Putamen (tissue), 1 donor: ENCODE results near the gene ABHD10.

Experiments used
- DNase-seq: peaks from one replicate; pipeline ENCODE4 v3.0.0-alpha.2; 2016; ENCODE audit warnings: low spot score

The ABHD10 gene

DNA sequence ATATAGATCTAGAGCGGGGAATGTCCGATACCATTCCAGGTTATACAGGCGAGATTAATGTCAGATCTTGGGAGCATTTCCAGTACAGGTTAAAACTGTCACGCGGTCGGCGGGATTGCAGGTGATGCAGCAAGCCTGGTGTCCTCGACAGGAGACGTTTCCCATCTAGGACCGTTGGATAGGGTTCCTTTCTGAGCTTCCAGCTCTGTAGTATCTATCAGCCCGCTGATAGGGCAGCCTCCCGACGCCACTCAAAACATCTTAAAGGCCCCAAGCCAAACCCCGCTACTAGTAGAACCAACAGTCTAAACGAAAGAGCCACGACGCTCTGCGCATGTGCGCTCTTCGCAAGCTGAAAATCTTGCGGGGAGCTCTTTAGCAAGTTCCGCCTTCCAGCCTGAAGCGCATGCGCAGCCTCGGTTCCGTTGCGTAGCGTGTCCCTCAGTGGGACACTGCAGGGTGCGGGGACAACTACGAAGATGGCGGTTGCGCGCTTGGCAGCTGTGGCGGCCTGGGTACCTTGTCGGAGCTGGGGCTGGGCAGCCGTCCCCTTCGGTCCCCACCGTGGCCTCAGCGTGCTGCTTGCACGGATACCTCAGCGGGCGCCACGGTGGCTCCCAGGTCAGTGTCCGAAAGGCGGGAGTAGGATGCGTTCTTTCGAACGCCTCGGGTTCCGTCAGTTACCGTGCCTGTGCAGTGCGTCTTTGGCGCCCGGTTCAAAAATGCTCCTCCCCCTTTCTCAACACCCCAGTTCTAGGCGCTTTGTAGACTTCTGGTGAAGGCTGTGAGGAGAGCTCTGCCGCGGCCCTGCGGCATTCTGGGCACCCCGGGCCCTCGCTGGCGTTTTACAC is at the start of gene ABHD10:
Gene ABHD10, plus strand, starts transcription at position 444 of the 851 bp plus-strand sequence. Its CDS starts 36 bp downstream, at position 480.
- peak; percentile 98 for DNase-seq

DNA sequence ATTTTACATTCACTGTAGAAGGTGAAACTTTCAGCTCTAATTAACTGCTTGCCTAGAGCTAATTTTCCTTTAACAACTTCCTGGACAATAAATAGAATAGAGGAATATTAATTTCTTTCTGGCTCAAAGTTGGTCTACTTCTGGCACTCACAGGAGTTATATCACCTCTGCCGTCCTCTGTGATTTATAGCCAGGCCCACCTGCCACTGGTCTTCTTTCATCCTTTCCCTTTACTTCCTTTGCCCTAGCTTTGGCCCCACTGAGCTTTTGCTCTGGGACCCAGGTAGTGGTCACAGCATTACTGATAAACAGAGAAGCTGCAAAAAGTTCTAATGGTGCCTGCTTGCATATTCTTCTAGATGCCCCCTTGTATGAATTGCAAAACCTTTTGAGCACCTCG is 49.3 kb upstream of the ABHD10 start:
- no peak for DNase-seq

DNA sequence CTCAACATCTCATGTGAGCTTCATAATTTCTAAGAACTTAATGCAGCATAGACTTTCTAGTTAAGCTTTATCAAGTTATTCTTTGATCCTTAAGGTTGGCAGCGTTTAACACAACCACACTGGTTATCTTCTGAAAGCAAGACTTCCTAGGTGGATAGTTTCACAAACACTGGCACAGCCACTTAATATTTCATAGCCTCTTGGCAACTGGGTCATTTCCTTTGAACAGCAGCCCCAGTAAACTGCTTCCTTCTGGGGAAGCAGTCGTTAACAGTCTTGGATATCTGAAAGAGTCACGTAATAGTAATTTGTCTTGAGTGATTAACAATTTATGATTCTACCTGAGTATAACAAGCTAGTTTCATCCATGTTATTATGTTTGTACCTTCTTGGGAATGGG is 45.9 kb upstream of the ABHD10 start:
- no peak for DNase-seq

DNA sequence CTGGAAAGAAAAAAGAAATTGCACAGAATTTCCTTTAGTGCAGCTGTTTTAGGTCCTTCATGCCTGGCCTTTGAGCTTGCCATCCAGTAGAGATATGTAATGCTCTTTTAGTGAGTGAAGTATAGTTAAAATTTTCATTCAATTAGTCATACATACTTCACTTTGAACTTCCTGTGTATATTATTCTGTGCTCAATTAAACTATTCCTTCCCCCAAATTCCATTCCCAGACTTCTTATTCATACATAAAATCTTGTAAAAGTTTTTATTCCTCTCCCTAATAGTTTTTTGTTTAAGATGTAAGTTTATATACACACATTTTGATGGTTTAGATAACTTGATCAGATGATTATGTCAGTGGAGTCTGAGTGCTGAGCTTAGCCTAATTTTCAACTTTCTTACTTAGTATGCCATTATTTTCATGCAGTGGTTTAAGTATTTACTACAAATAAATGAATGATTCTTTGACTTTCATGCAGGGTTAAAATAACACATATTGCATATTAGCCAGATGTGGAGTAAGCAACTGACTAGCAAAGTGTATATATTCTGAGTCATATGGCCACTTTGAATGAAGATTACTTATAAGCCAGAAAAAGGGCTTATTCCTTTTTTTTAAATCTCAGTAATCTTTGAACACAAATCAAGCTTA is 42.5 kb upstream of the ABHD10 start:
- DNase-seq = no peak

DNA sequence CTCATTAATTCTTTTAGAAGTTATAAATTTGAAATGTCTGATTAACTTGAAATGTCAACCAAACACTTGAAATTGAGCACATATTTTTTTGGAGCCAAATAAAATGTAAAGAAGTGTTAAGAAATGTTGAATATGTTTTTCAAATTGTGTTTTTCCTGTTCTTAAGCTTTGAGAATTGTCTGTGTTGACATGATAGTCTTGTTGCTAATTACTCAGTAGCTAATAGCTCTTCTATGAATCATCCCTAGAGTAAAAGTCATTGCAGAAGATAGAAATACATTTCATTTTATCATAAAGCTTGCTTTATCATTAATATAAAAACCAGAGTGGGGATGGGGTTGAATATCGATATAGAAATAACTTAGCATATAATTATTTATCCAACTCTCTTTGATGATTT is 41.9 kb upstream of the ABHD10 start:
- DNase-seq = no peak

DNA sequence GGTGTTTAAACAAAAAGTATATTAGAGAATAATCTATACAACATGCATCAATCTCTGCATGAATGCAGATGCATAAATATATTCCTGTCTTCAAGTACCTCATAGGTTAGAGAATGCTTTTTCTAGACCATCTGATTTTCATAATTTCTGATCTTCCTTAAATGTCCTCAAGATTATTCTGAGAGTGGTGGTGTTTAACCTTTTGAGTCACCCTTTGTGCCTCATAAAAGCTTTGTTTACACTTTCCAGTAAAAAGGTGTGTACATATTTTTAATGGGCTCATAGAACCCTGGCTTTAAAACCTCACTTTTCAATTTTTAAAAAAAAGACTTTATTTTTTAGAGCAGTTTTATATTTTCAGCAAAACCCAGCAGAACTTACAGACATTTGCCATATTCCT is 41.0 kb upstream of the ABHD10 start:
- DNase-seq = no peak

DNA sequence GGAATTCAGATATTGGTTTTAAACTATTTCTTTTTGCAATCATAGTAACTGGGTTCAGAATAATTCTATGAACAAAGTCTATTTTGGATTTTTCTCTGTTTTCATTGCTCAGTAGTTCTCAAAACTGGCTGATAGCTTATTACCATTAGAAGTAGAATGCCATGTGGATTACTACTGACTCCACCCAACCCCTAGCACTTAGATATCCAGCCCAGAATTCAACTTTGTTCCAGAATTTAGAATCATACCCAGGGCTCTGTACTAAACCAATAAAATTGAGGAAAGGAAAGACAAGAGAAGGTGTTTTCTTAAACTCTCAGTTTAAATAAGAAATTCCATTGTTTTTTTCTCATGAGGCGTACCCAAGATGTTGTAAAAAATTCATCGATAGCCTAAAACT is 39.0 kb upstream of the ABHD10 start:
- DNase-seq = no peak

DNA sequence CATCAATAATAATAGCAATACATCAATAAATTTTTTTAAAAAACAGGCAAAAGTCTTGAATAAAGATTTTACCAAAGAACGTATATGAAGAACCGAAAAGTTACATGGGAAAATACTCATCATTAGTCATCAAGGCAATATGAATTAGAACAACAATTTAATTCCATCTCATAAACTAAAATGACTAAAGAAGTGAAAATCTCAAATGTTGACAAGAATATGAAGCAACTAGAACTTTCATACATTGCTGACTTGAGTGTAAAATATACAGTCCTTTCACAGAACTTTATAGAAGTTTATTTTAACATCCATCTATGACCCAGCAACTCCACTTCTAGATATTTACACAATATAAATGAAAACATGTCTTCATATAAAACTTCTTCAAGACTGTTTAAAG is 35.3 kb upstream of the ABHD10 start:
- no peak for DNase-seq

DNA sequence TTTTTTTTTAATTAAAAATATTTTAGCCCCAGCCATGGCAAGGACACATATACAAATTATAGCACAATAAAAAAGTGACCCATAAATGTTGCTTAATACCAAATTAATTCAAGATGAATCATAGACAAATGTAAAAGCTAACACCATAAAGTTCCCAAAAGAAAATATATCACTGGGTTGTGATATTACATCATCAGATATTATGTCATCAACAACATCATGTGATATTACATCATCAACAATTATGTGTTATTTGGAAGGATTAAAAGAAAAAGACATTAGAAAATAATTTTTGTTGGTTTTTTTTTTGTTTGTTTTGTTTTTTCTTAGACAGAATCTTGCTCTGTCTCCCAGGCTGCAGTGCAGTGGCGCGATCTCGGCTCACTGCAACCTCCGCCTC is 34.5 kb upstream of the ABHD10 start:
- DNase-seq = no peak

DNA sequence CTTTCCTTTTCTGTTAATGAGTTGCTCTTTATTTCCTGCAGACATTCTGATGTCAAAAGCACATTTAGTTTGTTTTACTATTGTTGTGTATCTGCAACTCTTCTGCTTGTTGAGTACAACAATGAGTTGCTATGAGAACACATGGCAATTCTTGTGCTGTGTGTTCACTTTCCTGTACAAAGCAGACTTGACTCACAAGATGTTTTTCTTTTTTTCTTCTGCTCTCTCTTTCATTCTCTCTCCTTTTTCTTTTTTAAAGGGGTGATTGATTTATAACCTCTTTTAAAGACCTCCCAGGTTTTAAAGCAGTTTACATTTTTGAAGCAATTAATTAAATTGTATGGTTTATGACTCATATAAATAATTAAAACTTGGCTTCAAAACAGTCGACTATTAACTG is 31.6 kb upstream of the ABHD10 start:
- no peak for DNase-seq

DNA sequence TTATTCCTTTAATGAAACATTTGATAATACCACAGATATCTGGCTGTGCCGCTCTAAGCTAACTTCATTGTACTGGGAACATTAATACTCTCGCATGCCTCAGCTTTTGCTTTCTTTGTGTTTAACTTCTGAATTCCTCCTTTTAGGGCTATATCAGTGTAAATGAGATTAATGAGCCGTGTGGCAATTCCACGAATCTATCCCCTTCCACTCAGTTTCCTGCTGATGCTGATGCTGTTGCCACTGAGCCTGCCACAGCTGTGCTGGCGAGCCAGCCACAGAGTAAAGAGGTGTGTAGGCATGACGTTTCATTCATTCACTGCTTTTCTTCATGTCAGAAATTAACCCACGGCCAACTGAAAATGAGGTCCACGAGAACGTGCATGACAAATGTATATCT is 30.0 kb upstream of the ABHD10 start:
- no peak for DNase-seq

DNA sequence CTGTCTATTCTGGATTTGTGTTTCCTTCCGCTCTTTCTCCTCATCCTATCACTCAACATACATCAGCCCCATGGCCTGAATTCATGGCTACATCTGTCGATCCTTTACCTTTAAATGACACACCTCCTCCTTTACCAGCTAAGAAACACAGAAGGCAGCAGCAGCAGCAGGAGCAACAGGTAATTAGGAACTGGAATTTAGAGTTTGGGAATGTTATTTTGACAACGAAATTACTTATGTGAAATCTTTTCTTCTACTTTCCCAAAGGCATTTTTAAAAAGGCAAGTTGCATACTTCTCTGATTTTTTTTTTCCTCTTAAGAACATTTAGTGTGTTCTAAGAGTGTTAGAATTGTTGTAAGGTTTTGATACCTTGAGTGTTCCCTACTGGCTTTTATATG is 29.1 kb upstream of the ABHD10 start:
- DNase-seq = no peak

DNA sequence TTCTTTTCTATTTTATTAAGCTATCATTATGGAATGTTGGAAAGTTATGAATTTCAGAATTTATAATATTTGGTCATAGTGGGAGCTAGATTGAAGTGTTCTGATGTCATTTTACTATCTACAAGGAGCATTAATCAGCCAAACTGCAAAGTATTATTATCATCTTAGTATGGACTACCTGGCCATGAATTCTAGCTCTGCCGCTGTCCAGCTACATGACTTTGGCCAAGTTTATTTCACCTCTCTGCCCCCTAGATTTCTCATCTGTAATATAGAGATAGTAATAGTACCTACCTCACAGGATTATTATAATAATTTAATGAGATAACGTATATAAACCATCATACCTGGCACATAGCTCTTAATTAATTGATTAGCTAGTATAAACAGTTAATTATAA is 27.8 kb upstream of the ABHD10 start:
- no peak for DNase-seq

DNA sequence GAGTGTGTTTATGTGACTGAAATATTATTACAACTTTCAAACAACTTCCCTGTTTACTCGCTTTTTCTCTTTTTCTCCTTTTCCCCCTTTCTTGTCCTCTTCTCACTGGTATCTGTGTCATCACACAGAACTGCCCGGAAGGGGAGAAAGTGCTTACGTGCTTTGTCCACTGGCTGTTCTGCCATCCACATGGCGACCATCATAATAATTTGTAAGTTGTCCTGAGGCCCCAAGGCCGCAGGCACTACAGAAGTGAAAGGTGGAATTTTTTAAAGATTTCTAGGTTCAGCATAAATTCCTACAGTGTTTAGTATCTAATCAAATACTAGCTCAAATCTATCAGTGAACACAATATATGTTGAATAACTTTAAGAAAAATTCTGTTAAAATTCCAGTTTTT is 26.7 kb upstream of the ABHD10 start:
- no peak for DNase-seq

DNA sequence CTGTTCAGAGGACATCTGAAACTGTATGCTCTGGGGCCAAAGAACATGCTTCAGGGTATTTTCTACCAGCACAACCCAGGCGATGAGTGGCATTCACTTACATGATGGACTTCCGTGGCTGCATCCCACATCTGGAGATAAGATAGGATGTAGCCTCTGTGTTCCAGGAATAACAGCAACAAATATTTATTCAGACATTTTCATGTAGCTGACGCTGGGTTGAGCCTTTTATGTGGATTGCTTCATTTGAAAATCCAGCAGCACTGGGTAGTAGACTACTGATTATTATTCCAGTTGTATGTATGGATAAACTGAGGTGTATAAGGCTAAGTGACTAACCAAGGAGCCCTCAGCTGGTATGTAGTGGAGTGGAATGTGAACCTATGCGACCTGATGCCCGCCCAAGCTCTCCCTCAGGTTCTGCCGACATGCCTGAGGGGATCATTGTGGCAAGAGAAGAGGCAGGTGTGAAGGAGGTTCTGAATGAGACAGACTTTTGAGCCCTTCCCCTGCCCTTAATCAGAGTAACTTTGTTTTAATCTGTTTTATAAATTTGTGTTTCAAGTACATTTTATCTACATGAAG is 25.9 kb upstream of the ABHD10 start:
- no peak for DNase-seq

DNA sequence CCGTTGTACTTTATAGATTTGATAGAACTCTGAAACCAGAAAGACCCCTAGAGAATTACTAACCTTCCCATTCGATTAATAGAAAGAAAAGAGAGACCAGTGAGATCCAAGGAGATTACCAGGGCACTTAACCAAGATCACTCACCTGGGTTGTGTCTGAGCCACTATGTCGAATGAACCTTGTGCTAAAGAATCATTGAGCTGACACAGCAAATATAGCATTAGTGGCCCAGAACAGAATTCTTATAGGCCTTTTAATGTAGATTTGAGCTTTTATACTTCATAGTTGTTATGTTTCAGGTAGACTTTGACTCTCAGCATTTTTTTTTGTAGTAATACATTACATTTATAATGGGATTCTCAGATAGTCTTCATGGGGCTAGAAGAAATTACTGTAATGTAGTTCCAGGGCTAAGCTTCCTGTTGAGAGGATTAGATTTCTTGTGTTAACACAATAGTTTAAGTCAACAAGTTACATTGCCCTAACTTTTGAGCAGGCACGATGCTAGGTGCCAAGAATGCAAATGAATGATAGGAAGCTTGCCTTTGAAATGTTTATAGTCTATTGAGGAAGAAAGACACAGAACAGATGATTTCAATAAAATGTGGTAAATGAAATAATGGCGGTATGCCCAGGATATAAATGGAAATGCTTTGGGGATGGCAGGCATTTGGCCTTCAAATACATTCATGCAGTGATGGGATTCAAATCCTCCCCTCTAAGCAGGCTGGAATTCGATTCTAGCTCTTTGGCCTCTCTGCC is 24.4 kb upstream of the ABHD10 start:
- no peak for DNase-seq

DNA sequence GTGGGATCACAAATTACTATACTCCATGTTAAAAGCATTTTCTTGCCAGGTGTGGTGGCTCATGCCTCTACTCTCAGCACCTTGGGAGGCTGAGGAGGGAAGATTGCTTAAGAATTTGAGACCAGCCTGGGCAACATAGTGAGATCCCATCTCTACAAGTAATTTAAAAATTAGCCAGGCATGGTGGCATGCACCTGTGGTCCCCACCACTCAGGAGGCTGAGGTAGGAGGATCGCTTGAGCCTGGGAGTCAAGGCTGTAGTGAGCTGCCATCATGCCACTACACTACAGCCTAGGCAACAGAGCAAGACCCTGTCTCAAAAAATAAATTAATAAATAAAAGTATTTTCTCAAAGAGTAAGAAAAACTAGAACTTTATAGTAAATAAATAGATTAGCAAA is 22.9 kb upstream of the ABHD10 start:
- DNase-seq = no peak

DNA sequence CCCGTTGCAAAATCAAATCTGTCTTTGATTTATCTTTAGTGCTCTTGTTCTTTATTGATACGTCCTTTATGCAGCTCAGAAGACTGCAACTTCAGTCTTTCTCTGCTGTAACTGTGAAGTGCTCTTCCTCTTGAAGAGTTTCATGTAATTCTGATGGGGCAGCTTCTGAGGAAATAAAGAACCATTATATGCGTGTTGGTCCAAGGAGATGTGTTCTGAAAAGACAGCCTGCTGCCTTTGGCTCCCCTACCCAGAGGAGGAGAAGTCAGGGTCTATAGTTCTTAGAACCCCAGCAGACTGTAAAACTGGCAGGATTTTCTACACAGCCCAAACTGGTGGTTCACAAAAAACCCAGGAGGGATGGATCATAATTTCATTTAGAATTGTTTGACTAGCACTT is 22.4 kb upstream of the ABHD10 start:
- DNase-seq = no peak

DNA sequence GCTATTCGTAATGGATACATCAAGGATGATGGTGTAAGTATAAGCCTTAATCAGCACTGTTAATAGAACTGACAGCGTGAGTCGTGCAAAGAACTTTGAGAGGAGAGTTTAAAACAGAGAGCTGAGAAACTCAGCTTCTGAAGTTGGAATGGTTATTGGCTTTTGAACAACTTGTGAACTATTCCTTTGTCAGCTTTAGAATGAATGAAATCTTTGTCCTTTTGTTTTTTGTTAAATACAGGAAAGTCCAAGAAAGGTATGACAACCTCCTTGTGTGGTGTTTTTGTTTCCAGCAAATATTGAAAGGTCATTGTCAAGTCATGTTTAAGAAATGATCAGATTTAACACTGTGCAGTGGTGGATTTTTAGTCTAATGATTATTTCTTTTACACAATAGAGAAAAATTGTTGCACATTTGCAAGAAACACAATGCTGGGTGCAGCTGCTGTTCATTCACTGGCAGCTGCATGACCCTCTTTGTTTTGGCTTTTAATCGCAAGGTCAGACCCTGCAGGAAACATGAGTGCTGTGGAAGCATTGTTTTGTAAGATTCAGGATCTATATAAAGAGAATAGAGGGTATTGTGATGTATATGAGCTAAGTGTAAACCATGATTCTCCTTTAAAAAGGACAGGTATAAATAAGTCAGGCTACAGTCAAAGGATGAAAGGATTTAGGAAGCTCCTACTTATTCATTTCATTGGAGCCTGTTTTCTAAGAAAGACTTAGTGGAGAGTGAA is 21.7 kb upstream of the ABHD10 start:
- DNase-seq = no peak

DNA sequence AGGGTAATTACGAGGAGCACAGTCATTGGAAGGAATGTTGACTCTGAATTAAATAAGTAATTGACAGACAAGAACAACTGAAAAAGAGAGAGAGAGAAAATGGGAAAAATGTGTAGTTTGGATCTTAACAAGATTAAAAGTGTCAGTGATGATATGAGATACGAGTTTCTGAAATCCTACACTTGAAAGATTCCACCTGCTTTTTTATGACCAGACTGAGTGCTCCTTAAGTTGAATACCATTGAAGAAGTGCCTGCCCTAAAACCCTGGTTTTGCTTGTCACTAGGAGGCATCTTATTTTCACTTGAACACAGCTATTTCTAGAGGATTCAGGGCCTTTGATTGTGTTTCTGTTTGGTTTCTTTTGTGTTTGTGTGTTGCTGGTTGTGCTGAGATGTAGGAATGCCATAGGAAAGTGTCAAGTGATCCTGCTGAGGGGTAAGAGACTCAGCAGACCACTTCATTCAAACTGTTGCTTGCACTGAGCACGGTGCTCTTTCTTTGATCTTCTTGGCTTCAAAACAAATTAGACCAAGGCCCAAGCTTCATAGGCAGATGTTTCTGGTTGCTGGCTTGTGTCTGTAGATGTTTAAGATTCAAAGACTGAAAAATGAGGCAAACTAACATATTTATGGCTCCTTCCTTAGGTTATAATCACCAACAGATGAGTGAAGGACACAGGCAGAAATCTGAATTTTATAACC is 17.2 kb upstream of the ABHD10 start:
- no peak for DNase-seq

DNA sequence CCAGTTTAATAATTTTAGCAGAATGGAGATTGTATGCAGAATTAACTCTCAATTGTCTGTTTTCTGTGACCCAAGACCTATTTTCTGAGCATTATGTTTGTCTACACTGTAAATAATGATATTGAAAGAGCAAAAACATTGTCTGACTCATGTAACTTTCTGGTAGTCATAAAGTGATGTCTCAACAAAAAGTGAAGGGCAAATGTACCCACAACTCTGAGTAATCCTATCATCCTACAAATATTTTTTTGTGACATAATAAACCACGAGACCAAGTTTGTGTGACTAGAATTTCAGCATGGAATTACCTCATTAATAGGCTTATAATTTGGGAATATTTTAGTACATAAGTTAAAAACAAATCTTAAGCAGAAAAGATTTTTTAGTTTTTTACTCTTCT is 15.4 kb upstream of the ABHD10 start:
- DNase-seq = no peak
